HepG2 (cell line): Measurements from ENCODE around the gene SNRNP25. TPM values are rescaled to one million over a fixed set of nuclear protein-coding genes. Genes with fewer than 3 reads are reported as not detected.

Experiments
- ATAC-seq: fragments of 200-7000 bp; cut with Tn5 transposase; 3 replicates; pipeline ENCODE4 v1.9.1; 2020; ENCODE audit warnings: mild to moderate bottlenecking, moderate library complexity
- BruUV-seq: library from RNA; stranded (reverse); fragments of 400-500 nt; replicated peaks from 2 replicates; lab custom pipeline; 2021; lab: Mats Ljungman, UMichigan
- CTCF ChIA-PET: fragments of 300-600 bp; formaldehyde crosslinking; extraction: SDS; loops from one replicate; lab custom pipeline; 2021; ENCODE audit warnings: low total read pairs, inconsistent platforms, low intra/inter-chr PET ratio; lab: Yijun Ruan, JAX
- POLR2A ChIA-PET: fragments of 350-600 bp; sonication (Branson Sonifier 250); formaldehyde crosslinking; loops from one replicate; lab custom pipeline; 2020; ENCODE audit warnings: antibody characterized with exemption, inconsistent platforms; lab: Yijun Ruan, JAX
- DNase-seq: peaks from one replicate; pipeline ENCODE4 v3.0.0-alpha.2; 2015; ENCODE audit warnings: low spot score
- FAIRE-seq: peaks from 3 replicates; lab custom pipeline; 2011; peaks lifted over from hg19 to GRCh38; lab: Jason Lieb, UNC
- H2AFZ ChIP-seq: one replicate; pipeline ENCODE4 v1.6.1; 2011; ENCODE audit warnings: low read length, inconsistent platforms
- H3K27ac ChIP-seq: fragments of 300-600 bp; 3 replicates; pipeline ENCODE4 v1.8.0; 2011; ENCODE audit warnings: mixed run types, mild to moderate bottlenecking, mixed read lengths, low read length, inconsistent platforms; ENCODE audit not compliant: insufficient read depth; ENCODE audit errors: extremely low read length
- H3K27me3 ChIP-seq, 2 experiments: fragments of 200-600 bp in 1 of 2; 2 replicates in 1 of 2; 3 replicates in 1 of 2; pipeline versions ENCODE4 v1.6.0 to v1.8.0; 2011; ENCODE audit warnings: low read length in 2 of 2, mild to moderate bottlenecking in 2 of 2, moderate library complexity in 2 of 2, inconsistent platforms in 1 of 2; ENCODE audit not compliant: insufficient read depth in 2 of 2, control insufficient read depth in 1 of 2
- H3K36me3 ChIP-seq, 2 experiments: fragments of 200-600 bp in 1 of 2; replicated peaks in 1 of 2; 2 replicates in 1 of 2; 3 replicates in 1 of 2; pipeline versions ENCODE4 v1.5.1 to v1.8.0; 2011; ENCODE audit warnings: low read length in 2 of 2, inconsistent platforms in 1 of 2; ENCODE audit not compliant: insufficient read depth in 2 of 2, control insufficient read depth in 1 of 2
- H3K4me1 ChIP-seq: 2 replicates; pipeline ENCODE4 v1.5.1; 2012; ENCODE audit warnings: low read length, inconsistent platforms; ENCODE audit not compliant: insufficient read depth
- H3K4me2 ChIP-seq: 2 replicates; pipeline ENCODE4 v1.6.0; 2011; ENCODE audit warnings: low read depth, low read length, inconsistent platforms
- H3K4me3 ChIP-seq, 3 experiments: fragments of 200-600 bp in 1 of 3; sonication (generic), shearing (Covaris generic) in 1 of 3; replicated peaks in 1 of 3; 2 replicates each; pipeline ENCODE4 v1.5.1; 2011 to 2016; ENCODE audit warnings: low read length in 3 of 3, inconsistent platforms in 2 of 3, low read depth in 2 of 3, mild to moderate bottlenecking in 2 of 3, control low read depth in 1 of 3, mixed read lengths in 1 of 3; ENCODE audit not compliant: insufficient read depth in 1 of 3
- H3K79me2 ChIP-seq: one replicate; pipeline ENCODE4 v1.6.1; 2011; ENCODE audit warnings: low read length, inconsistent platforms; ENCODE audit not compliant: insufficient read depth
- H3K9ac ChIP-seq: 2 replicates; pipeline ENCODE4 v1.6.0; 2011; ENCODE audit warnings: mild to moderate bottlenecking, low read depth, low read length, inconsistent platforms; ENCODE audit not compliant: insufficient read depth
- H3K9me3 ChIP-seq: 2 replicates; pipeline ENCODE4 v1.5.1; 2012; ENCODE audit warnings: mild to moderate bottlenecking, low read length
- H4K20me1 ChIP-seq: 2 replicates; pipeline ENCODE4 v1.6.0; 2011; ENCODE audit warnings: inconsistent platforms, mild to moderate bottlenecking, low read length, moderate library complexity; ENCODE audit not compliant: insufficient read depth
- GPBP1L1 ChIP-seq: sonication (generic); formaldehyde crosslinking; IDR thresholded peaks from 2 replicates; pipeline ENCODE4 v1.5.0; 2020; ENCODE audit warnings: mild to moderate bottlenecking, missing genetic modification reagents
- MIER2 ChIP-seq: IDR thresholded peaks from 2 replicates; pipeline ENCODE4 v1.6.1; 2016; ENCODE audit warnings: missing biosample characterization, missing genetic modification reagents
- RAD21 ChIP-seq: fragments of 450-650 bp; formaldehyde crosslinking; IDR thresholded peaks from 2 replicates; pipeline ENCODE4 v1.5.0; 2020; ENCODE audit warnings: mild to moderate bottlenecking
- RXRB ChIP-seq: IDR thresholded peaks from 2 replicates; pipeline ENCODE4 v1.6.1; 2016; ENCODE audit warnings: borderline replicate concordance, missing genetic modification reagents, missing compliant biosample characterization
- SIN3B ChIP-seq: fragments of 150-350 bp; IDR thresholded peaks from 2 replicates; pipeline ENCODE4 v1.6.1; 2014; ENCODE audit warnings: low read length
- SOX13 ChIP-seq, 3 experiments: fragments of 450-650 bp in 1 of 3; sonication (generic) in 1 of 3; formaldehyde crosslinking in 1 of 3; IDR thresholded peaks in 2 of 3; conservative IDR thresholded peaks in 1 of 3; 2 replicates each; pipeline versions ENCODE4 v1.5.0 to v1.6.1; 2016 to 2020; ENCODE audit warnings: antibody characterized with exemption in 1 of 3, mild to moderate bottlenecking in 1 of 3, missing compliant biosample characterization in 1 of 3, missing genetic modification reagents in 1 of 3, moderate library complexity in 1 of 3
- SOX6 ChIP-seq, 2 experiments: fragments of 450-650 bp in 1 of 2; sonication (generic) in 1 of 2; formaldehyde crosslinking in 1 of 2; IDR thresholded peaks; 2 replicates each; pipeline versions ENCODE4 v1.4.0 to v1.6.1; 2017 to 2020; ENCODE audit warnings: antibody characterized with exemption in 1 of 2, mild to moderate bottlenecking in 1 of 2, missing genetic modification reagents in 1 of 2
- STAG1 ChIP-seq: sonication (generic); formaldehyde crosslinking; IDR thresholded peaks from 2 replicates; pipeline ENCODE4 v1.4.0; 2020; ENCODE audit warnings: missing genetic modification reagents
- TGIF2 ChIP-seq: IDR thresholded peaks from 2 replicates; pipeline ENCODE4 v1.6.1; 2016; ENCODE audit warnings: control low read depth, missing compliant biosample characterization
- ZNF441 ChIP-seq: sonication (generic); formaldehyde crosslinking; IDR thresholded peaks from 2 replicates; pipeline ENCODE4 v1.7.0; 2021; ENCODE audit warnings: missing genetic modification reagents, borderline replicate concordance
- ZNF891 ChIP-seq: sonication (generic); formaldehyde crosslinking; IDR thresholded peaks from 2 replicates; pipeline ENCODE4 v1.5.0; 2020; ENCODE audit warnings: mild to moderate bottlenecking, missing genetic modification reagents
- WGBS: methylation state at CpG from one replicate; pipeline ENCODE4 v1.1.6; 2017; ENCODE audit warnings: low lambda C conversion rate; 5-methylcytosine and 5-hydroxymethylcytosine counted together
- in situ Hi-C: cut with HindIII; loops from 2 replicates; pipeline ENCODE4 v1.10.0; 2017; ENCODE audit warnings: low pct_unique_long_range_greater_than_20kb; ENCODE audit not compliant: extremely low pct_ligation_motif_present
- intact Hi-C: fragments of 100-400 bp; cut with micrococcal nuclease; formaldehyde crosslinking; loops from one replicate; pipeline ENCODE4 v1.10.0; 2022; ENCODE audit not compliant: unreplicated experiment
- polyA plus RNA-seq, 8 experiments: library from polyadenylated mRNA; depleted of rRNA in 3 of 8; stranded (reverse) in 7 of 8; unstranded in 1 of 8; fragments of >200 nt; fragmentation: Illumina TruSeq in 4 of 8; extraction: Trizol in 4 of 8; gene quantifications; 2 replicates each; pipeline versions ENCODE4 v1.2.1 to v1.2.3, GENCODE V29; 2011 to 2016; ENCODE audit warnings: low read depth in 4 of 8, missing spikeins in 1 of 8, mixed read lengths in 1 of 8; ENCODE audit not compliant: insufficient read depth in 1 of 8
- total RNA-seq, 5 experiments: library from RNA; depleted of rRNA; stranded (reverse); fragments of >200 nt; fragmentation: Illumina TruSeq; extraction: Trizol; gene quantifications; 2 replicates each; pipeline ENCODE4 v1.2.3, GENCODE V29; 2016; ENCODE audit warnings: low read depth in 1 of 5
- TF ChIP-seq, protein P1 (sequence below): sonication (generic); formaldehyde crosslinking; IDR thresholded peaks from 2 replicates; pipeline ENCODE4 v1.5.0; 2020; ENCODE audit warnings: mild to moderate bottlenecking, missing genetic modification reagents, borderline replicate concordance
- TF ChIP-seq, protein P2 (sequence below): IDR thresholded peaks from 2 replicates; pipeline ENCODE4 v1.6.1; 2012; ENCODE audit warnings: low read length, improper control_type of control experiment

SNRNP25 gene
- total and polyA plus RNA-seq, 2 of the 13 experiments (the other 11 are each of a cell fraction or from before 2014, with no cell fraction given) = 34.1 to 97.4 TPM

DNA sequence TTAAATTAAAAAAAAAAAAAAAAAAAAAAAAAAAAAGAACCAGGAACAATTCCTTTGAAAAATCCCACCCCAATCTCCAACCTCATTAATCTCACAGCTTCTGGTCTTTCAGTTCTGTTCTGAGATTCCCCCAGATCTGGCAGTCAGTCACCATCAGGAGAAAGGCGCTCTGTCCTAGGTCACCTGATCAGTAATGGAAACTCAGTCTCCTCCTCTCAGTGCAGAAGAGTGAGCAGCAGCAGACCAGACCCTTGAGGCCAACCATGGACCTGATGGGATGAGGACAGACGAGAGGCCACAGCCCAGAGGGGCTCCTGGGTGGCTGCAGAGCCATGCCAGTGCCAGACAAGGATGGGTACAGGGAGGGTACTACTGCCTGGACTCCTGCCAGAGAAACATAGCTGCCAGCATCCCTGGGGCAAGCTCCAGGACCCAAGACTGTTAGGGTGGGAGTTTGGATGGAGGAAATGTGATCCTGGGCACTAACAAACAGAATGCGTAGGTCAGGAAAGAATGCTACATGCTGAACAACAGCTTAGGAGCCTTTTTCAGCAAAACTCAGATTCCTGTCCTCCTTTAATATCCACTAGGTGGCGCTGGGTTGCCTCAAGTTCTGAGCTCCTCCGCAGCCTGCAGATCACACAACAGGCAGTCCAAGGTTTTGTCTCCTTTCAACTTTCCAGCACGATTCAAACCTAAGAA lies 53.1 kb downstream of the SNRNP25 start:
- no peaks in the 10 kb centered on the region for H3K9me3 ChIP-seq
- peak; percentile 66 for DNase-seq
- peaks cover 8 to 49% of the 10 kb centered on the region in 2 experiments; a peak in 3 of 5 replicates for H3K36me3 ChIP-seq
- H3K9ac ChIP-seq = no peak overlapping the region
- 50% methylated on average over 6 of the region's 6 CpGs for WGBS
- no peaks in the 10 kb centered on the region for H3K79me2 ChIP-seq
- in situ Hi-C loops (loop anchor here (5.0 kb wide), 1 partner anchor 76 kb away; the partner anchor contains the start of gene HBQ1), intact Hi-C loops (no loop called here)
- H4K20me1 ChIP-seq = no peaks in the 10 kb centered on the region
- BruUV-seq = no TSS peak
- H3K4me1 ChIP-seq = no peaks in the 10 kb centered on the region
- H3K4me2 ChIP-seq = no peak overlapping the region
- CTCF ChIA-PET = interaction anchor here (0.6 to 1.8 kb wide), 5 partner anchors 9 to 257 kb away, joined by 3 to 23 read pairs (median 5); partner anchors contain the start of gene HBQ1
- H2AFZ ChIP-seq = no peak overlapping the region
- FAIRE-seq = peak; percentile 88
- no peak overlapping the region for H3K27ac ChIP-seq
- peak; percentile 82 for ATAC-seq
- no peak overlapping the region for H3K4me3 ChIP-seq
- POLR2A ChIA-PET = interaction anchor here (0.7 to 1.1 kb wide), 3 partner anchors 8 to 74 kb away, joined by 4 to 5 read pairs (median 5); partner anchors contain the start of gene HBQ1
- no peaks in the 10 kb centered on the region for H3K27me3 ChIP-seq
- no peak for TF ChIP-seq ZNF891 (CRISPR knock-in tag)
- peak; percentile 84 for TF ChIP-seq STAG1 (CRISPR knock-in tag)
- no peak for TF ChIP-seq SOX13 (IDR thresholded peaks at IDR 0.05)
- TF ChIP-seq SOX13 (CRISPR knock-in tag; conservative IDR thresholded peaks at IDR 0.05 in 1 of 2, IDR thresholded peaks at IDR 0.05 in 1 of 2) = 0 out of 4 replicates have a peak, but pooled peaks of 1 of the 2 experiments have one; percentile 5
- TF ChIP-seq ZNF441 = no peak
- no peak for TF ChIP-seq SOX6 (IDR thresholded peaks at IDR 0.05)
- no peak for TF ChIP-seq SOX6 (CRISPR knock-in tag; IDR thresholded peaks at IDR 0.05)
- TF ChIP-seq, protein P1, sequence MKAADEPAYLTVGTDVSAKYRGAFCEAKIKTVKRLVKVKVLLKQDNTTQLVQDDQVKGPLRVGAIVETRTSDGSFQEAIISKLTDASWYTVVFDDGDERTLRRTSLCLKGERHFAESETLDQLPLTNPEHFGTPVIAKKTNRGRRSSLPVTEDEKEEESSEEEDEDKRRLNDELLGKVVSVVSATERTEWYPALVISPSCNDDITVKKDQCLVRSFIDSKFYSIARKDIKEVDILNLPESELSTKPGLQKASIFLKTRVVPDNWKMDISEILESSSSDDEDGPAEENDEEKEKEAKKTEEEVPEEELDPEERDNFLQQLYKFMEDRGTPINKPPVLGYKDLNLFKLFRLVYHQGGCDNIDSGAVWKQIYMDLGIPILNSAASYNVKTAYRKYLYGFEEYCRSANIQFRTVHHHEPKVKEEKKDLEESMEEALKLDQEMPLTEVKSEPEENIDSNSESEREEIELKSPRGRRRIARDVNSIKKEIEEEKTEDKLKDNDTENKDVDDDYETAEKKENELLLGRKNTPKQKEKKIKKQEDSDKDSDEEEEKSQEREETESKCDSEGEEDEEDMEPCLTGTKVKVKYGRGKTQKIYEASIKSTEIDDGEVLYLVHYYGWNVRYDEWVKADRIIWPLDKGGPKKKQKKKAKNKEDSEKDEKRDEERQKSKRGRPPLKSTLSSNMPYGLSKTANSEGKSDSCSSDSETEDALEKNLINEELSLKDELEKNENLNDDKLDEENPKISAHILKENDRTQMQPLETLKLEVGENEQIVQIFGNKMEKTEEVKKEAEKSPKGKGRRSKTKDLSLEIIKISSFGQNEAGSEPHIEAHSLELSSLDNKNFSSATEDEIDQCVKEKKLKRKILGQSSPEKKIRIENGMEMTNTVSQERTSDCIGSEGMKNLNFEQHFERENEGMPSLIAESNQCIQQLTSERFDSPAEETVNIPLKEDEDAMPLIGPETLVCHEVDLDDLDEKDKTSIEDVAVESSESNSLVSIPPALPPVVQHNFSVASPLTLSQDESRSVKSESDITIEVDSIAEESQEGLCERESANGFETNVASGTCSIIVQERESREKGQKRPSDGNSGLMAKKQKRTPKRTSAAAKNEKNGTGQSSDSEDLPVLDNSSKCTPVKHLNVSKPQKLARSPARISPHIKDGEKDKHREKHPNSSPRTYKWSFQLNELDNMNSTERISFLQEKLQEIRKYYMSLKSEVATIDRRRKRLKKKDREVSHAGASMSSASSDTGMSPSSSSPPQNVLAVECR = peak; percentile 30
- 0 out of 2 replicates have a peak, but pooled peaks have one; percentile 21 for TF ChIP-seq SIN3B
- peak; percentile 45; the same call in 1 of the 2 replicates for TF ChIP-seq RAD21
- TF ChIP-seq GPBP1L1 (CRISPR knock-in tag) = no peak
- TF ChIP-seq RXRB (CRISPR knock-in tag) = peak; percentile 33; the same call in 1 of the 2 replicates
- TF ChIP-seq MIER2 (CRISPR knock-in tag) = 0 out of 2 replicates have a peak, but pooled peaks have one; percentile 30
- no peak for TF ChIP-seq TGIF2
- TF ChIP-seq, protein P2, sequence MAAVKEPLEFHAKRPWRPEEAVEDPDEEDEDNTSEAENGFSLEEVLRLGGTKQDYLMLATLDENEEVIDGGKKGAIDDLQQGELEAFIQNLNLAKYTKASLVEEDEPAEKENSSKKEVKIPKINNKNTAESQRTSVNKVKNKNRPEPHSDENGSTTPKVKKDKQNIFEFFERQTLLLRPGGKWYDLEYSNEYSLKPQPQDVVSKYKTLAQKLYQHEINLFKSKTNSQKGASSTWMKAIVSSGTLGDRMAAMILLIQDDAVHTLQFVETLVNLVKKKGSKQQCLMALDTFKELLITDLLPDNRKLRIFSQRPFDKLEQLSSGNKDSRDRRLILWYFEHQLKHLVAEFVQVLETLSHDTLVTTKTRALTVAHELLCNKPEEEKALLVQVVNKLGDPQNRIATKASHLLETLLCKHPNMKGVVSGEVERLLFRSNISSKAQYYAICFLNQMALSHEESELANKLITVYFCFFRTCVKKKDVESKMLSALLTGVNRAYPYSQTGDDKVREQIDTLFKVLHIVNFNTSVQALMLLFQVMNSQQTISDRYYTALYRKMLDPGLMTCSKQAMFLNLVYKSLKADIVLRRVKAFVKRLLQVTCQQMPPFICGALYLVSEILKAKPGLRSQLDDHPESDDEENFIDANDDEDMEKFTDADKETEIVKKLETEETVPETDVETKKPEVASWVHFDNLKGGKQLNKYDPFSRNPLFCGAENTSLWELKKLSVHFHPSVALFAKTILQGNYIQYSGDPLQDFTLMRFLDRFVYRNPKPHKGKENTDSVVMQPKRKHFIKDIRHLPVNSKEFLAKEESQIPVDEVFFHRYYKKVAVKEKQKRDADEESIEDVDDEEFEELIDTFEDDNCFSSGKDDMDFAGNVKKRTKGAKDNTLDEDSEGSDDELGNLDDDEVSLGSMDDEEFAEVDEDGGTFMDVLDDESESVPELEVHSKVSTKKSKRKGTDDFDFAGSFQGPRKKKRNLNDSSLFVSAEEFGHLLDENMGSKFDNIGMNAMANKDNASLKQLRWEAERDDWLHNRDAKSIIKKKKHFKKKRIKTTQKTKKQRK = no peak
